GM23248 (cell line): Measurements from ENCODE around the gene SRSF5. TPM values are rescaled to one million over a fixed set of nuclear protein-coding genes. Genes with fewer than 3 reads are reported as not detected.
A peak's percentile ranks its signal among the peaks of the same experiment; 100 is the strongest.
"Not testable (repeated sequence)": the region's sequence is repeated elsewhere in the genome, so short reads cannot be mapped to it uniquely, and the experiment has no call there.

Experiments
- DNase-seq: peaks from one replicate; pipeline ENCODE4 v3.0.0-alpha.2; 2015
- H2AFZ ChIP-seq: fragments of 200-600 bp; sonication (generic); 2 replicates; pipeline ENCODE4 v1.6.1; 2016; ENCODE audit warnings: antibody characterized with exemption
- H3F3A ChIP-seq: fragments of 200-600 bp; sonication (generic); 2 replicates; pipeline ENCODE4 v1.6.1; 2016; ENCODE audit warnings: mild to moderate bottlenecking, antibody characterized with exemption, mixed run types; ENCODE audit not compliant: insufficient read depth
- H3K27ac ChIP-seq: fragments of 200-600 bp; sonication (generic); 2 replicates; pipeline ENCODE4 v1.5.1; 2016; ENCODE audit warnings: mild to moderate bottlenecking
- H3K27me3 ChIP-seq: fragments of 200-600 bp; sonication (generic); replicated peaks from 2 replicates; pipeline ENCODE4 v1.6.1; 2016; ENCODE audit warnings: mild to moderate bottlenecking; ENCODE audit not compliant: insufficient read depth
- H3K36me3 ChIP-seq: fragments of 200-600 bp; sonication (generic); 2 replicates; pipeline ENCODE4 v1.6.1; 2016; ENCODE audit warnings: low read depth, mild to moderate bottlenecking
- H3K4me1 ChIP-seq: fragments of 200-600 bp; sonication (generic); 2 replicates; pipeline ENCODE4 v1.6.1; 2016; ENCODE audit warnings: mild to moderate bottlenecking; ENCODE audit not compliant: insufficient read depth
- H3K4me2 ChIP-seq: fragments of 200-600 bp; sonication (generic); one replicate; pipeline ENCODE4 v1.6.1; 2016; ENCODE audit warnings: mild to moderate bottlenecking; ENCODE audit not compliant: unreplicated experiment
- H3K4me3 ChIP-seq: fragments of 200-600 bp; sonication (generic); 2 replicates; pipeline ENCODE4 v1.5.1; 2016; ENCODE audit warnings: mild to moderate bottlenecking
- H3K79me2 ChIP-seq: fragments of 200-600 bp; sonication (generic); 2 replicates; pipeline ENCODE4 v1.6.1; 2016; ENCODE audit warnings: mild to moderate bottlenecking; ENCODE audit not compliant: insufficient read depth
- H3K9ac ChIP-seq: fragments of 200-600 bp; sonication (generic); 2 replicates; pipeline ENCODE4 v1.6.1; 2016; ENCODE audit warnings: mild to moderate bottlenecking
- H3K9me2 ChIP-seq: fragments of 200-600 bp; sonication (generic); 2 replicates; pipeline ENCODE4 v1.6.1; 2016; ENCODE audit warnings: mixed run types, mild to moderate bottlenecking, moderate library complexity; ENCODE audit not compliant: insufficient read depth
- H3K9me3 ChIP-seq: fragments of 200-600 bp; sonication (generic); one replicate; pipeline ENCODE4 v1.6.1; 2017; ENCODE audit warnings: low read depth
- H4K20me1 ChIP-seq: fragments of 200-600 bp; sonication (generic); 2 replicates; pipeline ENCODE4 v1.6.0; 2016; ENCODE audit not compliant: insufficient read depth
- EZH2 ChIP-seq: fragments of 200-600 bp; sonication (generic); IDR thresholded peaks from 2 replicates; pipeline ENCODE4 v1.6.1; 2018; ENCODE audit warnings: antibody characterized with exemption, mild to moderate bottlenecking; ENCODE audit not compliant: insufficient read depth, poor library complexity, severe bottlenecking
- EZH2phosphoT487 ChIP-seq: fragments of 200-600 bp; sonication (generic); IDR thresholded peaks from 2 replicates; pipeline ENCODE4 v1.6.1; 2018; ENCODE audit warnings: antibody characterized with exemption, moderate library complexity, mild to moderate bottlenecking, low read depth; ENCODE audit not compliant: insufficient read depth
- WGBS, 2 experiments: methylation state at CpG; one replicate each; pipeline ENCODE4 v1.1.6; 2015 to 2017; ENCODE audit warnings: low lambda C conversion rate in 2 of 2, low coverage in 1 of 2; ENCODE audit errors: missing lambda C conversion rate in 2 of 2; 5-methylcytosine and 5-hydroxymethylcytosine counted together
- in situ Hi-C: fragments of 300-500 bp; cut with MboI; formaldehyde crosslinking; loops from 2 replicates; pipeline ENCODE4 v1.15.0; 2020
- polyA plus RNA-seq: library from polyadenylated mRNA; unstranded; fragments of >200 nt; fragmentation: Nextera tagmentation; extraction: Ambion mirVana; gene quantifications from 2 replicates; pipeline ENCODE4 v1.2.1, GENCODE V29; 2016
- total RNA-seq: library from RNA; depleted of rRNA; stranded (reverse); fragments of >200 nt; shearing (Covaris generic); gene quantifications from 2 replicates; pipeline ENCODE4 v1.2.3, GENCODE V29; 2014; rRNA removed

SRSF5 gene
- 112 and 125 TPM in 2 replicates for total RNA-seq
- 207 and 227 TPM in 2 replicates for polyA plus RNA-seq

GRCh38 chr14:69766984-69767368, at the start of gene SRSF5:
TSS of gene SRSF5 (plus strand) at chr14:69767142. CDS start at chr14:69768157, 1,015 bp downstream.
- TF ChIP-seq EZH2 (no peak), EZH2phosphoT487 (no peak)
- Histone ChIP-seq H3K9ac (peak within 1 kb of the TSS; percentile 100), H4K20me1 (peaks cover 22% of the 10 kb centered on the region; the same call in 1 of the 2 replicates), H3K9me3 (no peaks in the 10 kb centered on the region), H3F3A (peaks cover 35% of the 10 kb centered on the region), H3K27me3 (no peaks in the 10 kb centered on the region), H3K4me2 (peak within 1 kb of the TSS; percentile 98), H3K9me2 (no peaks in the 10 kb centered on the region), H3K4me1 (peaks cover 25% of the 10 kb centered on the region), H3K36me3 (peaks cover 42% of the 10 kb centered on the region), H3K79me2 (peaks cover 50% of the 10 kb centered on the region), H3K4me3 (peak within 1 kb of the TSS; percentile 99), H3K27ac (peak within 1 kb of the TSS; percentile 100), H2AFZ (peak within 1 kb of the TSS; percentile 89)
- DNase-seq: peak; percentile 98
- in situ Hi-C loops: no loop called here
- 1 to 2% methylated on average over 31 of the region's 31 CpGs for WGBS, 2 experiments

GRCh38 chr14:69718614-69719013, 48.3 kb upstream of the SRSF5 start:
- H3K36me3 ChIP-seq, H3K27me3 ChIP-seq, H3K9me3 ChIP-seq, H2AFZ ChIP-seq, H3K9me2 ChIP-seq, H3K79me2 ChIP-seq, H3K4me3 ChIP-seq, DNase-seq, H4K20me1 ChIP-seq: not testable (repeated sequence)
- WGBS, 2 experiments: 92 to 94% methylated on average over 2 of the region's 2 CpGs
- peak overlapping the region; percentile 66 for H3K4me2 ChIP-seq
- peaks cover 38% of the 10 kb centered on the region for H3K4me1 ChIP-seq
- peak overlapping the region; percentile 73 for H3K9ac ChIP-seq
- peaks cover 50% of the 10 kb centered on the region for H3F3A ChIP-seq
- in situ Hi-C loops: loop anchor here (5.0 kb wide), 1 partner anchor 111 kb away; no protein-coding TSS in a partner anchor
- H3K27ac ChIP-seq: peak overlapping the region; percentile 96

- no peaks in the 10 kb centered on the region for H4K20me1 ChIP-seq
- peak overlapping the region; percentile 73 for H3K9ac ChIP-seq
- no peaks in the 10 kb centered on the region for H3K9me3 ChIP-seq
- WGBS, 2 experiments: 42 to 44% methylated on average over 7 of the region's 7 CpGs
- peak overlapping the region; percentile 29; the same call in 1 of the 2 replicates for H3K4me3 ChIP-seq
- H3F3A ChIP-seq: peaks cover 50% of the 10 kb centered on the region
- H3K9me2 ChIP-seq: no peaks in the 10 kb centered on the region
- H3K36me3 ChIP-seq: no peaks in the 10 kb centered on the region
- peaks cover 38% of the 10 kb centered on the region for H3K4me1 ChIP-seq
- H3K27ac ChIP-seq: peak overlapping the region; percentile 96
- H3K4me2 ChIP-seq: peak overlapping the region; percentile 66
- no peaks in the 10 kb centered on the region for H3K27me3 ChIP-seq
- no peak for TF ChIP-seq EZH2
- TF ChIP-seq EZH2phosphoT487: no peak
- peak overlapping the region; percentile 66 for H2AFZ ChIP-seq
- in situ Hi-C loops: loop anchor here (5.0 kb wide), 1 partner anchor 112 kb away; no protein-coding TSS in a partner anchor
- H3K79me2 ChIP-seq: no peaks in the 10 kb centered on the region
- DNase-seq: peak; percentile 97
Observed at GRCh38 chr14:69719501-69719951, 47.4 kb upstream of the SRSF5 start.

GRCh38 chr14:69720912-69721311, 46.0 kb upstream of the SRSF5 start:
- Histone ChIP-seq H3K9ac (no peak overlapping the region), H3F3A (peaks cover 40% of the 10 kb centered on the region), H3K27me3 (no peaks in the 10 kb centered on the region), H3K4me1 (peaks cover 36% of the 10 kb centered on the region), H3K9me2 (no peaks in the 10 kb centered on the region), H3K9me3 (no peaks in the 10 kb centered on the region), H3K79me2 (no peaks in the 10 kb centered on the region), H3K36me3 (no peaks in the 10 kb centered on the region), H2AFZ (no peak overlapping the region), H3K4me2 (no peak overlapping the region), H3K4me3 (no peak overlapping the region), H4K20me1 (no peaks in the 10 kb centered on the region), H3K27ac (no peak overlapping the region)
- WGBS, 2 experiments: 68 to 73% methylated on average over 4 of the region's 4 CpGs
- in situ Hi-C loops: loop anchor here (10.0 kb wide), 1 partner anchor 136 kb away; no protein-coding TSS in a partner anchor
- TF ChIP-seq EZH2 (no peak), EZH2phosphoT487 (no peak)
- DNase-seq: no peak
